Dendritic cell treated with granulocyte-macrophage colony-stimulating factor and Interleukin-4, amounts not matched to agents 40 ng/mL and 50 ng/mL, for 4 days (primary cell): ENCODE data around the gene DEGS1.

ENCODE experiments used
- H3K27ac Mint-ChIP-seq: one replicate; pipeline ENCODE4 v1.8.0; 2022; ENCODE audit warnings: mild to moderate bottlenecking, mixed read lengths
- H3K27me3 Mint-ChIP-seq: one replicate; pipeline ENCODE4 v1.8.0; 2022; ENCODE audit warnings: mild to moderate bottlenecking, mixed read lengths
- H3K36me3 Mint-ChIP-seq: one replicate; pipeline ENCODE4 v1.8.0; 2022; ENCODE audit warnings: low read depth, mixed read lengths
- H3K4me1 Mint-ChIP-seq: one replicate; pipeline ENCODE4 v1.8.0; 2022; ENCODE audit warnings: low read depth, mixed read lengths
- H3K4me3 Mint-ChIP-seq: one replicate; pipeline ENCODE4 v1.8.0; 2022; ENCODE audit warnings: mild to moderate bottlenecking, moderate library complexity, mixed read lengths
- H3K9me3 Mint-ChIP-seq: one replicate; pipeline ENCODE4 v1.8.0; 2022; ENCODE audit warnings: mixed read lengths
- intact Hi-C: fragments of 100-400 bp; cut with micrococcal nuclease; formaldehyde crosslinking; loops from one replicate; pipeline ENCODE4 v1.15.0; 2022

Gene DEGS1

DNA sequence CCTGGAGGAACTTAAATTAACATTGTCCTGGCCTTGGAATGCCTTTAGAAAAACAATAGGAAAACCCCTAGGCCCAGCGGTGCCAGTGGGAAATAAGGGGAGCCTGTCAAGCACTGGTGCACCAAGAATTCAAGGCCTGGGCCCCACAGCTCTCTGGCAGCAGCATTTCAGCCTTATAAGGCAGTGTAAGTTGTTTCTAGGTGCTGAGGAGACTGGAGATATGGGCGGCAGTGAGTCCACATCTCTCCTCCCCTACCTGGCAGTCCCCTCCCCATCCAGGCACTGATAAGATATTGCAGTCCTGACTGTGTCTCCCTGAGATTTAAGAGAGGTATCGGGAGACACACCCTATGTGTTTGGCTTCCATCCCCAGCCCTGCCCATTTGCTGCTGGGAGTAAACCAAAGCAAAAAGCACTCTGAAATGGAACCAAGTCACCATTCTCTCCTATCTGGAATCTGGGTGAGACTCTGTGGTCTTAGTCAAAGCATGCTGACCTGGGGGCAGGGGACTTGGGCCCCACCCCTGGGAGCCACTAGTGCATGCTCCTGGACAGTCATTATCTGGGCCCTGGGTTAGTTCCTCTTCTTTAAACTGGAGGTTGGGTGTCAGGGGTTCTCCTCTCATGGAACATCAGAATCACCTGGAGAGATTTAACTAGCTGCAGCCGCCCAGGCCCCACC, 30.5 kb downstream of the DEGS1 start:
- peak overlapping the region; percentile 62 for H3K27ac Mint-ChIP-seq
- intact Hi-C loops = no loop called here

DNA sequence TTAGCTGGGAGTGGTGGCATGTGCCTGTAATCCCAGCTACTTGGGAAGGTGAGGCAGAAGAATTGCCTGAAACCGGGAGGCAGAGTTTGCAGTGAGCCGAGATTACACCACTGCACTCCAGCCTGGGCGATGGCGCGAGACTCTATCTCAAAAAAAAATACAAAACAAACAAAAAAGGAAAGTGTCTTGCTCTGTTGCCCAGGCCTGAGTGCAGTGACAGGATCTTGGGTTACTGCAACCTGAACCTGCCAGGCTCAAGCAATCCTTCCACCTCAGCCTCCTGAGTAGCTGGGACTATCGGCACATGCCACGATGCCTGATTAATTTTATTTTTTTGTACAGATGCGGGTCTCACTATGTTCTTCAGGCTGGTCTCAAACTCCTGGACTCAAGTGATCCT, 33.3 kb downstream of the DEGS1 start:
- no peaks in the 10 kb centered on the region for H3K27me3 Mint-ChIP-seq
- H3K36me3 Mint-ChIP-seq = no peaks in the 10 kb centered on the region
- peak overlapping the region; percentile 90 for H3K27ac Mint-ChIP-seq

More for the DNA sequence above, 30.5 kb downstream of the DEGS1 start:
- no peaks in the 10 kb centered on the region for H3K9me3 Mint-ChIP-seq
- peaks cover 6% of the 10 kb centered on the region for H3K36me3 Mint-ChIP-seq
- H3K4me1 Mint-ChIP-seq = peaks cover 64% of the 10 kb centered on the region
- no peak overlapping the region for H3K4me3 Mint-ChIP-seq
- no peaks in the 10 kb centered on the region for H3K27me3 Mint-ChIP-seq

GRCh38 chr1:224217655-224218623, 34.9 kb downstream of the DEGS1 start:
- H3K9me3 Mint-ChIP-seq = no peaks in the 10 kb centered on the region

More for the DNA sequence above, 33.3 kb downstream of the DEGS1 start:
- no peak overlapping the region for H3K4me3 Mint-ChIP-seq
- no peaks in the 10 kb centered on the region for H3K9me3 Mint-ChIP-seq
- peaks cover 51% of the 10 kb centered on the region for H3K4me1 Mint-ChIP-seq
- intact Hi-C loops = no loop called here

DNA sequence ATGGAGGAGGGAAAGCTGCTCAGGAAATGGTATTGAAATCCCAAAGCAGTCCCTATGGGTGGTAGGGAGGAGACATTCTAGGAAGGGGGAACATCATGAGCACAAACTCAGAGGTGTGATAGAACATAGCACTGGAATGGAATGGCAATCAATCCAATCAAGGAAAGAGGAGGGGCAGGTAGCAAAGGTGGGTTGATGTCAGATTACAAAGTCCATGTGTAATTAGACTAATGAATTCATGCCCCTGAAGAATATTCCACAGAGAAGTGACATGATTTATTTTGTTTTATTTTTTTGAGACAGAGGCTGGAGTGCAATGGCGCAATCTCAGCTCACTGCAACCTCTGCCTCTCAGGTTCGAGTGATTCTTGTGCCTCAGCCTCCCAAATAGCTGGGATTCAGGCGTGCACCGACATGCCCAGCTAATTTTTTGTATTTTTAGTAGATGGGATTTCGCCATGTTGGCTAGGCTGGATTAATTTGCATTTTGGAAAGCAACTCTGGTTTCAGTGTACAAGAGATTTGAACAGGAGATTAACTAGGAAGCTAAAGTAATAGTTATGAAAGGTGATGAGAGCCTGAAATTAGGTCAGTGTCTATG, 36.1 kb downstream of the DEGS1 start:
- Mint-ChIP-seq H3K4me1 (peaks cover 36% of the 10 kb centered on the region), H3K27me3 (no peaks in the 10 kb centered on the region), H3K4me3 (no peak overlapping the region), H3K36me3 (no peaks in the 10 kb centered on the region), H3K27ac (peak overlapping the region; percentile 90), H3K9me3 (no peaks in the 10 kb centered on the region)
- intact Hi-C loops = no loop called here

More at GRCh38 chr1:224217655-224218623, 34.9 kb downstream of the DEGS1 start:
- H3K4me3 Mint-ChIP-seq = no peak overlapping the region
- H3K4me1 Mint-ChIP-seq = peaks cover 41% of the 10 kb centered on the region
- peak overlapping the region; percentile 90 for H3K27ac Mint-ChIP-seq
- H3K27me3 Mint-ChIP-seq = no peaks in the 10 kb centered on the region
- intact Hi-C loops = no loop called here
- no peaks in the 10 kb centered on the region for H3K36me3 Mint-ChIP-seq

GRCh38 chr1:224219612-224220059, 36.6 kb downstream of the DEGS1 start:
- no peaks in the 10 kb centered on the region for H3K9me3 Mint-ChIP-seq
- H3K4me1 Mint-ChIP-seq = peaks cover 35% of the 10 kb centered on the region
- no peak overlapping the region for H3K4me3 Mint-ChIP-seq
- H3K36me3 Mint-ChIP-seq = no peaks in the 10 kb centered on the region
- intact Hi-C loops = loop anchor here (5.0 kb wide), 1 partner anchor 32 kb away; no protein-coding TSS in a partner anchor
- H3K27ac Mint-ChIP-seq = peak overlapping the region; percentile 90
- no peaks in the 10 kb centered on the region for H3K27me3 Mint-ChIP-seq

- intact Hi-C loops = loop anchor here (5.0 kb wide), 1 partner anchor 37 kb away; no protein-coding TSS in a partner anchor
- peaks cover 24% of the 10 kb centered on the region for H3K4me1 Mint-ChIP-seq
- H3K36me3 Mint-ChIP-seq = peaks cover 25% of the 10 kb centered on the region
- H3K27me3 Mint-ChIP-seq = no peaks in the 10 kb centered on the region
- no peak overlapping the region for H3K27ac Mint-ChIP-seq
- no peak overlapping the region for H3K4me3 Mint-ChIP-seq
- no peaks in the 10 kb centered on the region for H3K9me3 Mint-ChIP-seq
Observed at GRCh38 chr1:224223819-224224714, 41.0 kb downstream of the DEGS1 start.

GRCh38 chr1:224226849-224227502, 43.9 kb downstream of the DEGS1 start:
- Mint-ChIP-seq H3K27me3 (no peaks in the 10 kb centered on the region), H3K9me3 (no peaks in the 10 kb centered on the region), H3K4me3 (no peak overlapping the region), H3K4me1 (peaks cover 16% of the 10 kb centered on the region), H3K36me3 (peaks cover 51% of the 10 kb centered on the region), H3K27ac (peak overlapping the region; percentile 10)
- intact Hi-C loops = no loop called here

GRCh38 chr1:224234017-224234416, 51.0 kb downstream of the DEGS1 start:
- intact Hi-C loops = no loop called here
- Mint-ChIP-seq H3K9me3 (no peaks in the 10 kb centered on the region), H3K36me3 (peaks cover 46% of the 10 kb centered on the region), H3K27ac (peak overlapping the region; percentile 33), H3K4me1 (peaks cover 16% of the 10 kb centered on the region), H3K4me3 (no peak overlapping the region), H3K27me3 (no peaks in the 10 kb centered on the region)

DNA sequence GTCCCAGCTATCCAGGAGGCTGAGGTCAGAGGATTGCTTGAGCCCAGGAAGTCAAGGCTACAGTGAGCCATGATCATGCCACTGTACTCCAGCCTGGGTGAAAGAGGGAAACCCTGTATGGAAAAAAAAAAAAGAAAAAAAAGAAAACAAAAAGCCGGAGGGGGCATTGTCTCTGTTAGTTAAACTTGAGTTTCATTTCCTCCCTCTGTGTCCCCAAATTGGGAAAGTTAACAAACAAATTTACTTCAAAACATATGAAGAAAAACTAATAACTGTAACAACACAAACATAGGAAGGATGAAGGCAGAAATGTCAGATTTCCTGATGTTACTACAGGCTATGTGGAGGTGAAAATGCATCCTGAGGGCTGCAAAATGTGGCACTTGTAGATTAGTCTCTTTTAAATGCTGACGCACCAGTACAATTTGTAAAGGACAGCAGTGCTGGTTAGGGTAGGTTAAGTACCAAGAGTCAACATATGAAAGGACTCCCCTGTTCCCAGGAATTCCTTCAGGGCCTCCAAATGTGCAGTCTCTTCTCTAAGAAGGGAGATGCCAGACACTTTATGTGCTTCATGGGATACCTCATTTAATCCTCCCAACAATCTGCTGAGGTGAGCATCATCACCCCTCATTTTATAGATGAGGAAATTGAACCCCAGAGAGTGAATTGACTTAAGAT, 52.9 kb downstream of the DEGS1 start:
- Mint-ChIP-seq H3K4me1 (peaks cover 16% of the 10 kb centered on the region), H3K36me3 (peaks cover 28% of the 10 kb centered on the region), H3K9me3 (no peaks in the 10 kb centered on the region), H3K27me3 (no peaks in the 10 kb centered on the region), H3K4me3 (no peak overlapping the region), H3K27ac (no peak overlapping the region)
- intact Hi-C loops = no loop called here

GRCh38 chr1:224237119-224237881, 54.3 kb downstream of the DEGS1 start:
- Mint-ChIP-seq H3K4me3 (no peak overlapping the region), H3K27me3 (no peaks in the 10 kb centered on the region), H3K4me1 (peaks cover 16% of the 10 kb centered on the region), H3K36me3 (peaks cover 28% of the 10 kb centered on the region), H3K27ac (no peak overlapping the region), H3K9me3 (no peaks in the 10 kb centered on the region)
- intact Hi-C loops = no loop called here

GRCh38 chr1:224238212-224238611, 55.2 kb downstream of the DEGS1 start:
- Mint-ChIP-seq H3K36me3 (peaks cover 28% of the 10 kb centered on the region), H3K9me3 (no peaks in the 10 kb centered on the region), H3K27me3 (no peaks in the 10 kb centered on the region), H3K4me1 (peaks cover 16% of the 10 kb centered on the region), H3K4me3 (no peak overlapping the region), H3K27ac (no peak overlapping the region)
- intact Hi-C loops = no loop called here

GRCh38 chr1:224238756-224239155, 55.7 kb downstream of the DEGS1 start:
- no peak overlapping the region for H3K4me3 Mint-ChIP-seq
- H3K27me3 Mint-ChIP-seq = no peaks in the 10 kb centered on the region
- intact Hi-C loops = no loop called here
- no peak overlapping the region for H3K27ac Mint-ChIP-seq
- H3K4me1 Mint-ChIP-seq = peaks cover 11% of the 10 kb centered on the region
- no peaks in the 10 kb centered on the region for H3K9me3 Mint-ChIP-seq
- peaks cover 23% of the 10 kb centered on the region for H3K36me3 Mint-ChIP-seq
